Colonic mucosa (tissue), 4 donors: ENCODE measurements around the gene ZBTB20. TPM values are rescaled to one million over a fixed set of nuclear protein-coding genes. Genes with fewer than 3 reads are reported as not detected.

Source experiments
- DNase-seq: peaks from one replicate; pipeline ENCODE4 v3.0.0-alpha.2; 2020
- H3K27ac ChIP-seq: fragments of 200-600 bp; one replicate; pipeline ENCODE4 v1.8.0; 2021
- H3K27me3 ChIP-seq: fragments of 200-600 bp; one replicate; pipeline ENCODE4 v1.8.0; 2021
- H3K36me3 ChIP-seq: fragments of 200-600 bp; one replicate; pipeline ENCODE4 v1.8.0; 2021
- H3K4me1 ChIP-seq: fragments of 200-600 bp; one replicate; pipeline ENCODE4 v1.8.0; 2021; ENCODE audit warnings: mild to moderate bottlenecking
- H3K4me3 ChIP-seq: fragments of 200-600 bp; one replicate; pipeline ENCODE4 v1.8.0; 2021
- H3K9ac ChIP-seq, 2 donors: one replicate each; pipeline ENCODE4 v1.7.0; 2013; ENCODE audit warnings: control low read depth in 2 of 2, low read depth in 2 of 2, low read length in 2 of 2
- H3K9me3 ChIP-seq: fragments of 200-600 bp; one replicate; pipeline ENCODE4 v1.8.0; 2021
- intact Hi-C: fragments of 100-400 bp; cut with DNase I; formaldehyde crosslinking; loops from one replicate; pipeline ENCODE4 v1.14.1; 2022
- total RNA-seq, 2 donors: library from RNA; stranded (reverse); fragmentation: NEBNext Ultra II Directional in 1 of 2; extraction: Animal tissue kit (Norgen Biotek cat#: 25700) in 1 of 2; gene quantifications; one replicate each; pipeline ENCODE4 v1.2.1, GENCODE V29; 2021
- TF ChIP-seq, protein P1 (sequence below): fragments of 200-600 bp; IDR thresholded peaks from one replicate; pipeline ENCODE4 v1.8.0; 2022; ENCODE audit warnings: antibody characterized with exemption, mild to moderate bottlenecking
- donor health status: healthy.
- donor health status: DM: no; HTN: no; CAD: no.
- donor health status: DM: no; HTN: no; CAD: no.

The ZBTB20 gene
- total RNA-seq, 2 donors from 2014 or later: 12.7 to 21.2 TPM

DNA sequence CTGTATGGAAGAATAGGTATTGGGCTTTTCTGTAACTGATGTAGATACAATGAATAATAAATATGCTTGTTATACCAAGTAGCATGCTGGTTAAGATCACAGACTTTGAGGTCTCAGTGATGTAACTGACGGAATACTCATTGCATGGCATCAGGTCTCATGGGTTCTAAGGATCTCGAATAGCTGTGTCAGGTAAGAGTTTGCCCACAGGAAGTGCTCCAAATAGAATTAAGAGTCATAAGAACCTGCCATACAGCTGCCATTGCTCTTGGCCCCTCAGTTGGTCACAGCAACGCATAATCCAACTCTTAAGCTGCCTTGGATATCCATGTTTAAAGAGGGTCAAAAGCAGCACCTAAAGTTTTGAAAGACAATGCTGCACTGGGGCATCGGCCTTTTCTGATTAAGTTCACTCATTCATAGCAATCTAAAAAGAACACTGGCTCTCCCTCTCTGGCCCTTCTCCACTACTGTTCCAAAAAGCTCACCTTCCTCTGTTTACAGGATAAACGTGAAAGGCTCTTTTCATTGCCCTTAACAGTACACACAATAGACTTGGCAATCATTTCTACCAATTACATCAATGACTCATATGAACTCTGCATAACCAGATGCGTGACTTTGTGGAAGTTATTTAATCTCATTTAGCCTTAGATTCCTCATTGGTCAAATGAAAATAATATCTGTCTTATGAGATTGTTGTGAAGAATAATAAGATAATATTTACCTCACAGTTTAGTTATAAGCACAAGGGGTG, 74.6 kb downstream of the ZBTB20 start:
- Histone ChIP-seq H3K4me3 (no peak overlapping the region), H3K9me3 (no peaks in the 10 kb centered on the region), H3K9ac (no peak overlapping the region), H3K36me3 (no peaks in the 10 kb centered on the region), H3K4me1 (no peaks in the 10 kb centered on the region), H3K27ac (no peak overlapping the region), H3K27me3 (no peaks in the 10 kb centered on the region)
- TF ChIP-seq, protein P1, sequence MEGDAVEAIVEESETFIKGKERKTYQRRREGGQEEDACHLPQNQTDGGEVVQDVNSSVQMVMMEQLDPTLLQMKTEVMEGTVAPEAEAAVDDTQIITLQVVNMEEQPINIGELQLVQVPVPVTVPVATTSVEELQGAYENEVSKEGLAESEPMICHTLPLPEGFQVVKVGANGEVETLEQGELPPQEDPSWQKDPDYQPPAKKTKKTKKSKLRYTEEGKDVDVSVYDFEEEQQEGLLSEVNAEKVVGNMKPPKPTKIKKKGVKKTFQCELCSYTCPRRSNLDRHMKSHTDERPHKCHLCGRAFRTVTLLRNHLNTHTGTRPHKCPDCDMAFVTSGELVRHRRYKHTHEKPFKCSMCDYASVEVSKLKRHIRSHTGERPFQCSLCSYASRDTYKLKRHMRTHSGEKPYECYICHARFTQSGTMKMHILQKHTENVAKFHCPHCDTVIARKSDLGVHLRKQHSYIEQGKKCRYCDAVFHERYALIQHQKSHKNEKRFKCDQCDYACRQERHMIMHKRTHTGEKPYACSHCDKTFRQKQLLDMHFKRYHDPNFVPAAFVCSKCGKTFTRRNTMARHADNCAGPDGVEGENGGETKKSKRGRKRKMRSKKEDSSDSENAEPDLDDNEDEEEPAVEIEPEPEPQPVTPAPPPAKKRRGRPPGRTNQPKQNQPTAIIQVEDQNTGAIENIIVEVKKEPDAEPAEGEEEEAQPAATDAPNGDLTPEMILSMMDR: no peak
- intact Hi-C loops: no loop called here
- no peak for DNase-seq

DNA sequence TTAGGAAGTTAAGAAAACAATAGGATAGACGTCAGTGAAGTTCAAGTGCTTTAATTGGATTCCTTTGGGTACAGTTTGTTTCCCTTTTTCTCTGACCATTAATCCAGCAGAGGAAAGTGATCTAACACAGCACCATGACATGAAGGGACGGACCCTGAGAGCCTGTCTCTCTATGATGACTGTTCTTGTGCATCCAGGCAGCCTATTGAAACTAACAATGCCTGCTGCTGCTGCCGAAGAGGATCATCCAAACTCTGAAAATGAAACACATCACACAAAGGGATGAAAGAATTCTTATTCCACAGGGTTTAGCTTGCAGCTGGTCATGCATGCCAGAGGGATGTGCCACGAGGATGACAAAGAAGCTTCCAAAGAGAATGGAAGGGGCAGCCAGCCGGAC, 75.5 kb downstream of the ZBTB20 start:
- Histone ChIP-seq H3K36me3 (no peaks in the 10 kb centered on the region), H3K27me3 (no peaks in the 10 kb centered on the region), H3K27ac (no peak overlapping the region), H3K9ac (no peak overlapping the region), H3K9me3 (no peaks in the 10 kb centered on the region), H3K4me1 (no peaks in the 10 kb centered on the region), H3K4me3 (no peak overlapping the region)
- TF ChIP-seq, protein P1: no peak
- DNase-seq: no peak
- intact Hi-C loops: no loop called here

DNA sequence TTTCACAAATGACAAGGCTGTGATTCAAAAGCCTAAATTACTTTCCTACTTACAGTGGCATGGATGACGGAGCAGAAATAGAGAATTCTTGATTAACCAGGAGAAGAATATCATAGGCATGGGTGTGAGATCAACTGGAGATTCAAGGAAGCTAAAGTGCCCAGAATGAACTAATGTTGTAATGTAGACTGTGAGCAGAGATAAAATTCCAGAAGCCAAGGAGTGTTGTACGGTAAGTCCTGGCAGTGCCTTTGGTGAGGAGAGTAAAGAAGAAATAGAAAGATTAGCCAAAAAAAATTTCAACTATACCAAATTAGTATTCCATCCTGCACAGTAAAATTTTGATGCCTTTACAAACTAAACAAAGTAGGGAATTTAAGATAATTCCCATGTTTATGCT, 75.9 kb downstream of the ZBTB20 start:
- DNase-seq: no peak
- Histone ChIP-seq H3K4me3 (no peak overlapping the region), H3K4me1 (no peaks in the 10 kb centered on the region), H3K36me3 (no peaks in the 10 kb centered on the region), H3K27ac (no peak overlapping the region), H3K27me3 (no peaks in the 10 kb centered on the region), H3K9me3 (no peaks in the 10 kb centered on the region), H3K9ac (no peak overlapping the region)
- TF ChIP-seq, protein P1: no peak
- intact Hi-C loops: no loop called here

DNA sequence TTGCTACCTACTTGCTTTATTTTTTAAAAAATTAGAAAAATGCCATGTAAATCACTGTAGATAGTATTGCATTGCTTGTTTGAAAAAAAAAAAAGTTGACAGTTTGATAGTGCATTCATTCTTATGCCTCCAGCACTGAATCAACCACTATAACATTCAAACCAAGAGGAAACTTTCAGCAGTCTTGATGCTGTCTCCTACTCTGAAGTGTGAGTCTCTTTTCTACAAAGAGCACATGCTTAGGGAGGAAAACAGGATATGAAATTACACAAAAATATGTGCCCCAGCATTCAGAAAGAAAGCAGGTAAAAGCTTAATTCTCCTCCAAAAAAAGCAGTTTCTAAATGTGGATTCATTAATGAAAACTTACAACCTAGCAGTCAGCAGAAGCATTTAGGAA, 78.3 kb downstream of the ZBTB20 start:
- DNase-seq: no peak
- Histone ChIP-seq H3K27me3 (no peaks in the 10 kb centered on the region), H3K9me3 (no peaks in the 10 kb centered on the region), H3K4me1 (no peaks in the 10 kb centered on the region), H3K9ac (no peak overlapping the region), H3K36me3 (no peaks in the 10 kb centered on the region), H3K4me3 (no peak overlapping the region), H3K27ac (no peak overlapping the region)
- intact Hi-C loops: no loop called here
- TF ChIP-seq, protein P1: no peak

DNA sequence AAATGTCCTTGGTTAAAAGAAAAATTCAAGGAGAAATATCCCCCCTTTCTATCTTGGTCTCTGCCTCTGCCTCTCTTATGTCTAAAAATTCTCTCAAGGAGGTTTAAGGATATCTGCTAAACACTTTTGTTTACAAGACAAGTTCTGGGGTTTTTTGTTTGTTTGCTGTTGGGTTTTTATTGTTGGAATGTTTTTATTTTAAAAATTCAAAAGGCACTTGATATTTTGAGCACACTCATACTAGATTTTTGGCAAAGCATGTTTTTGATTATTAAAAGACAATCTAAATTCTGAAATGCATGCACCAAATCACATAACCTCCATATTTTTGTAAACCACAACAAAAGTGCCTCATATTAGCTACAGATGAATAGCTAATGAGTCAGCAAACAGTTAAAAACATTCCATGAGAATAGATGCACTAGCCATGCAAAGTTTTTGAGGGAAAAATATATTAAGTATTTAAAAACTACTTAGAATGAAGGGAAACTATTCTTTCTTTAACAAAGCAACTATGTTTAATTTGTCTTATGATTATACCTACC, 84.6 kb downstream of the ZBTB20 start:
- no peak overlapping the region for H3K9ac ChIP-seq
- no peak for DNase-seq
- no peaks in the 10 kb centered on the region for H3K27me3 ChIP-seq
- H3K27ac ChIP-seq: no peak overlapping the region
- no peaks in the 10 kb centered on the region for H3K36me3 ChIP-seq
- H3K4me1 ChIP-seq: no peaks in the 10 kb centered on the region
- TF ChIP-seq, protein P1: no peak
- no peaks in the 10 kb centered on the region for H3K9me3 ChIP-seq
- H3K4me3 ChIP-seq: no peak overlapping the region
- intact Hi-C loops: no loop called here
